PC-9 (cell line): ENCODE results near the gene SNPH. TPM values are rescaled to one million over a fixed set of nuclear protein-coding genes. Genes with fewer than 3 reads are reported as not detected.
A peak's percentile ranks its signal among the peaks of the same experiment; 100 is the strongest.

ENCODE experiments used
- BruUV-seq: library from RNA; stranded (reverse); fragments of 400-500 nt; replicated peaks from 2 replicates; lab custom pipeline; 2021; lab: Mats Ljungman, UMichigan
- CTCF ChIA-PET: fragments of 300-600 bp; sonication (Branson Sonifier 250); formaldehyde crosslinking; loops from one replicate; lab custom pipeline; 2022; ENCODE audit warnings: antibody characterized with exemption; lab: Charles Lee
- POLR2A ChIA-PET: fragments of 300-600 bp; sonication (Branson Sonifier 250); formaldehyde crosslinking; loops from one replicate; lab custom pipeline; 2022; ENCODE audit warnings: antibody characterized with exemption; ENCODE audit not compliant: unreplicated experiment; lab: Charles Lee
- DNase-seq, 2 experiments: peaks; one replicate each; pipeline versions ENCODE4 v3.0.0 to v3.0.0-alpha.2; 2015 to 2022; ENCODE audit warnings: mixed read lengths in 1 of 2
- H2AFZ ChIP-seq: fragments of 200-600 bp; sonication (generic); 2 replicates; pipeline ENCODE4 v1.8.1; 2017; ENCODE audit warnings: antibody characterized with exemption
- H3F3A ChIP-seq: fragments of 200-600 bp; sonication (generic); 2 replicates; pipeline ENCODE4 v1.8.1; 2017; ENCODE audit warnings: antibody characterized with exemption, mild to moderate bottlenecking, low read depth; ENCODE audit not compliant: insufficient read depth
- H3K27ac ChIP-seq: fragments of 200-600 bp; sonication (generic); 2 replicates; pipeline ENCODE4 v1.6.1; 2016; ENCODE audit warnings: mixed run types
- H3K27me3 ChIP-seq: fragments of 200-600 bp; sonication (generic); 2 replicates; pipeline ENCODE4 v1.6.1; 2016; ENCODE audit warnings: low read depth, mixed run types; ENCODE audit not compliant: insufficient read depth
- H3K36me3 ChIP-seq: fragments of 200-600 bp; sonication (generic); 2 replicates; pipeline ENCODE4 v1.6.1; 2016; ENCODE audit warnings: low read depth, mixed run types
- H3K4me1 ChIP-seq: fragments of 200-600 bp; sonication (generic); replicated peaks from 2 replicates; pipeline ENCODE4 v1.6.1; 2016; ENCODE audit warnings: mixed run types; ENCODE audit not compliant: insufficient read depth
- H3K4me2 ChIP-seq: fragments of 200-600 bp; sonication (generic); 2 replicates; pipeline ENCODE4 v1.6.1; 2017; ENCODE audit warnings: mixed run types
- H3K4me3 ChIP-seq: fragments of 200-600 bp; sonication (generic); 2 replicates; pipeline ENCODE4 v1.6.1; 2016; ENCODE audit warnings: mixed run types
- H3K79me2 ChIP-seq: fragments of 200-600 bp; sonication (generic); 2 replicates; pipeline ENCODE4 v1.6.1; 2017; ENCODE audit warnings: low read depth, mixed run types
- H3K9me2 ChIP-seq: fragments of 200-600 bp; sonication (generic); 2 replicates; pipeline ENCODE4 v1.8.1; 2017; ENCODE audit warnings: mild to moderate bottlenecking; ENCODE audit not compliant: insufficient read depth
- H3K9me3 ChIP-seq: fragments of 200-600 bp; sonication (generic); 2 replicates; pipeline ENCODE4 v1.8.1; 2016; ENCODE audit warnings: low read depth; ENCODE audit not compliant: insufficient read depth
- H4K20me1 ChIP-seq: fragments of 200-600 bp; sonication (generic); 2 replicates; pipeline ENCODE4 v1.8.1; 2017; ENCODE audit not compliant: insufficient read depth
- CTCF ChIP-seq: fragments of 200-600 bp; sonication (generic); conservative IDR thresholded peaks from 2 replicates; pipeline ENCODE4 v1.6.1; 2017; ENCODE audit warnings: mixed run types, antibody characterized with exemption, mild to moderate bottlenecking, moderate library complexity
- EZH2 ChIP-seq: fragments of 200-600 bp; sonication (generic); IDR thresholded peaks from 2 replicates; pipeline ENCODE4 v1.8.0; 2017; ENCODE audit warnings: antibody characterized with exemption, low read depth
- intact Hi-C: fragments of 100-400 bp; cut with micrococcal nuclease; formaldehyde crosslinking; loops from one replicate; pipeline ENCODE4 v1.10.0; 2022; ENCODE audit not compliant: unreplicated experiment
- total RNA-seq: library from RNA; stranded (reverse); gene quantifications from 2 replicates; pipeline ENCODE4 v1.2.3, GENCODE V29; 2021

The SNPH gene
- total RNA-seq, 1 experiment from 2014 or later: 3.4 TPM

- Histone ChIP-seq H3K4me2 (no peak overlapping the region), H2AFZ (no peak overlapping the region), H3K79me2 (no peaks in the 10 kb centered on the region), H4K20me1 (no peaks in the 10 kb centered on the region), H3K9me2 (no peaks in the 10 kb centered on the region), H3K36me3 (no peaks in the 10 kb centered on the region), H3K4me1 (0 out of 2 replicates have a peak, but pooled peaks cover 3% of the 10 kb centered on the region), H3K27me3 (peaks cover 37% of the 10 kb centered on the region), H3K4me3 (no peak overlapping the region), H3F3A (peaks cover 9% of the 10 kb centered on the region), H3K9me3 (no peaks in the 10 kb centered on the region), H3K27ac (no peak overlapping the region)
- POLR2A ChIA-PET: no interaction called here
- no TSS peak for BruUV-seq
- CTCF ChIA-PET: no interaction called here
- DNase-seq: no peak
- intact Hi-C loops: loop anchor here (10.0 kb wide), 1 partner anchor 90 kb away; no protein-coding TSS in a partner anchor
- no peak for TF ChIP-seq CTCF
Measured at GRCh38 chr20:1224205-1224890, 41.7 kb upstream of the SNPH start.

GRCh38 chr20:1225263-1225782 lies 40.8 kb upstream of the SNPH start:
- H2AFZ ChIP-seq: no peak overlapping the region
- intact Hi-C loops: loop anchor here (5.0 to 10.0 kb wide), 2 partner anchors 42 to 89 kb away; partner anchors contain the start of gene SNPH
- no peak for TF ChIP-seq CTCF
- TF ChIP-seq EZH2: no peak
- H3K27me3 ChIP-seq: peaks cover 32% of the 10 kb centered on the region
- H3F3A ChIP-seq: peaks cover 9% of the 10 kb centered on the region
- H3K79me2 ChIP-seq: no peaks in the 10 kb centered on the region
- ChIA-PET POLR2A (no interaction called here), CTCF (no interaction called here)
- peak overlapping the region; percentile 79 for H3K4me2 ChIP-seq
- no peaks in the 10 kb centered on the region for H3K9me2 ChIP-seq
- no TSS peak for BruUV-seq
- H3K4me1 ChIP-seq: 0 out of 2 replicates have a peak, but pooled peaks cover 3% of the 10 kb centered on the region
- no peaks in the 10 kb centered on the region for H4K20me1 ChIP-seq
- H3K4me3 ChIP-seq: peak overlapping the region; percentile 55
- no peaks in the 10 kb centered on the region for H3K9me3 ChIP-seq
- H3K27ac ChIP-seq: no peak overlapping the region
- H3K36me3 ChIP-seq: no peaks in the 10 kb centered on the region
- DNase-seq: peak in 1 of 2 experiments; percentile 37

- Histone ChIP-seq H3K4me2 (peak within 1 kb of the TSS; percentile 98), H3K27me3 (peaks cover 28% of the 10 kb centered on the region), H4K20me1 (no peaks in the 10 kb centered on the region), H3K9me3 (no peaks in the 10 kb centered on the region), H3K4me1 (0 out of 2 replicates have a peak, but pooled peaks cover 3% of the 10 kb centered on the region), H3K27ac (no peak within 1 kb of the TSS), H3K4me3 (peak within 1 kb of the TSS; percentile 91), H3K36me3 (no peaks in the 10 kb centered on the region), H3K9me2 (no peaks in the 10 kb centered on the region), H2AFZ (peak within 1 kb of the TSS; percentile 100), H3K79me2 (no peaks in the 10 kb centered on the region), H3F3A (peaks cover 9% of the 10 kb centered on the region)
- peak in 1 of 2 experiments; percentile 73 for DNase-seq
- intact Hi-C loops: loop anchor here (5.0 to 10.0 kb wide), 2 partner anchors 41 to 89 kb away; partner anchors contain the start of gene SNPH
- ChIA-PET POLR2A (no interaction called here), CTCF (no interaction called here)
- TF ChIP-seq EZH2: no peak
- no peak for TF ChIP-seq CTCF
- BruUV-seq: no TSS peak
Measured at GRCh38 chr20:1225783-1226654, 40.1 kb upstream of the SNPH start, which contains the start of gene RAD21L1. TSS of gene RAD21L1 (plus strand) at chr20:1226044. CDS start at chr20:1228454, 2,410 bp downstream.
